A673 (cell line): Measurements from ENCODE around the gene ABCF1. TPM values are rescaled to one million over a fixed set of nuclear protein-coding genes. Genes with fewer than 3 reads are reported as not detected.

Experiments used
- BruUV-seq: library from RNA; stranded (reverse); fragments of 400-500 nt; replicated peaks from 2 replicates; lab custom pipeline; 2021; lab: Mats Ljungman, UMichigan
- CTCF ChIA-PET: fragments of 300-600 bp; sonication (Branson Sonifier 250); formaldehyde crosslinking; loops from one replicate; lab custom pipeline; 2022; ENCODE audit warnings: antibody characterized with exemption; lab: Charles Lee
- POLR2A ChIA-PET: fragments of 300-600 bp; sonication (Branson Sonifier 250); formaldehyde crosslinking; loops from one replicate; lab custom pipeline; 2022; ENCODE audit warnings: antibody characterized with exemption; ENCODE audit not compliant: low non-redundant PET; lab: Charles Lee
- DNase-seq: peaks from one replicate; pipeline ENCODE4 v3.0.0-alpha.2; 2015; ENCODE audit warnings: low spot score
- H3K27ac ChIP-seq: fragments of 200-600 bp; sonication (generic); 2 replicates; pipeline ENCODE4 v1.5.1; 2016; ENCODE audit warnings: mixed run types, low read depth, mild to moderate bottlenecking, mixed read lengths, antibody characterized with exemption, low read length; ENCODE audit not compliant: poor library complexity, severe bottlenecking
- H3K27me3 ChIP-seq: fragments of 200-600 bp; sonication (generic); replicated peaks from 2 replicates; pipeline ENCODE4 v1.6.1; 2017; ENCODE audit warnings: mixed run types, low read depth, mild to moderate bottlenecking, mixed read lengths, antibody characterized with exemption, low read length; ENCODE audit not compliant: insufficient read depth, poor library complexity
- H3K36me3 ChIP-seq: fragments of 200-600 bp; sonication (generic); 2 replicates; pipeline ENCODE4 v1.6.1; 2016; ENCODE audit warnings: mixed run types, mild to moderate bottlenecking, mixed read lengths, antibody characterized with exemption, low read length; ENCODE audit not compliant: insufficient read depth, poor library complexity, severe bottlenecking
- H3K4me1 ChIP-seq: fragments of 200-600 bp; sonication (generic); 2 replicates; pipeline ENCODE4 v1.6.1; 2017; ENCODE audit warnings: mixed run types, mild to moderate bottlenecking, mixed read lengths, antibody characterized with exemption, low read length; ENCODE audit not compliant: insufficient read depth, poor library complexity, severe bottlenecking
- H3K4me3 ChIP-seq: fragments of 200-600 bp; sonication (generic); 2 replicates; pipeline ENCODE4 v1.5.1; 2016; ENCODE audit warnings: low read depth, mixed run types, mild to moderate bottlenecking, mixed read lengths, low read length; ENCODE audit not compliant: poor library complexity, severe bottlenecking
- H3K9me3 ChIP-seq: fragments of 200-600 bp; sonication (generic); 2 replicates; pipeline ENCODE4 v1.6.1; 2016; ENCODE audit warnings: mixed run types, low read depth, mild to moderate bottlenecking, mixed read lengths, antibody characterized with exemption, low read length; ENCODE audit not compliant: poor library complexity, severe bottlenecking
- EZH2 ChIP-seq: fragments of 200-600 bp; sonication (generic); IDR thresholded peaks from 2 replicates; pipeline ENCODE4 v1.6.1; 2017; ENCODE audit warnings: borderline replicate concordance, low read depth, mild to moderate bottlenecking, mixed read lengths, antibody characterized with exemption, low read length; ENCODE audit not compliant: poor library complexity, severe bottlenecking
- intact Hi-C: fragments of 100-400 bp; cut with micrococcal nuclease; formaldehyde crosslinking; loops from one replicate; pipeline ENCODE4 v1.10.0; 2022; ENCODE audit not compliant: unreplicated experiment
- total RNA-seq: library from RNA; stranded (reverse); gene quantifications from 2 replicates; pipeline ENCODE4 v1.2.3, GENCODE V29; 2021
- TF ChIP-seq, protein P1 (sequence below): fragments of 300-800, 200-600 bp; sonication (generic); conservative IDR thresholded peaks from 2 replicates; pipeline ENCODE4 v1.5.1; 2017; ENCODE audit warnings: low read depth, mild to moderate bottlenecking, antibody characterized with exemption, low read length, moderate library complexity, mixed read lengths

ABCF1 gene
- total RNA-seq, 1 experiment from 2014 or later, result 119 TPM

DNA sequence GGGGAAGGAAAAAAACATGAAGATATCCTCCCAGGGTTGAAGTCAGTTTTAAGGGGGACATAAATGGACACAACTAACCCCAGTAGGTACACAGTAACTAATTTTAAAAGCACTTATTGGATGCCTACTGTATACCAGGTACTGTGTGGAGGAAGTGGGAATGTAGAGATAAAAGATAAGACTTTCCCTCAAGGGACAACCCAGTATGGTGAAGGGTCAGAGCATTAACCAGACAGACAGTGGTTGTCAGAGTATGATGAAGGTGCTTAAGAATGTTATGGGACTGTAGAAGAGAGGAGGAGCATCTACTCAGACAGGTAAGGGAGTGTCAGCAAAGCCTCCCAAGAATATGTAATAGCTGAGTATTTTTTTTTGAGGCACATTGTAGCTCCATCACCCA, 906 bp downstream of the ABCF1 start:
- no peak for TF ChIP-seq EZH2
- TF ChIP-seq, protein P1, sequence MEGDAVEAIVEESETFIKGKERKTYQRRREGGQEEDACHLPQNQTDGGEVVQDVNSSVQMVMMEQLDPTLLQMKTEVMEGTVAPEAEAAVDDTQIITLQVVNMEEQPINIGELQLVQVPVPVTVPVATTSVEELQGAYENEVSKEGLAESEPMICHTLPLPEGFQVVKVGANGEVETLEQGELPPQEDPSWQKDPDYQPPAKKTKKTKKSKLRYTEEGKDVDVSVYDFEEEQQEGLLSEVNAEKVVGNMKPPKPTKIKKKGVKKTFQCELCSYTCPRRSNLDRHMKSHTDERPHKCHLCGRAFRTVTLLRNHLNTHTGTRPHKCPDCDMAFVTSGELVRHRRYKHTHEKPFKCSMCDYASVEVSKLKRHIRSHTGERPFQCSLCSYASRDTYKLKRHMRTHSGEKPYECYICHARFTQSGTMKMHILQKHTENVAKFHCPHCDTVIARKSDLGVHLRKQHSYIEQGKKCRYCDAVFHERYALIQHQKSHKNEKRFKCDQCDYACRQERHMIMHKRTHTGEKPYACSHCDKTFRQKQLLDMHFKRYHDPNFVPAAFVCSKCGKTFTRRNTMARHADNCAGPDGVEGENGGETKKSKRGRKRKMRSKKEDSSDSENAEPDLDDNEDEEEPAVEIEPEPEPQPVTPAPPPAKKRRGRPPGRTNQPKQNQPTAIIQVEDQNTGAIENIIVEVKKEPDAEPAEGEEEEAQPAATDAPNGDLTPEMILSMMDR, result no peak
- peak overlapping the region; percentile 88 for H3K27ac ChIP-seq

DNA sequence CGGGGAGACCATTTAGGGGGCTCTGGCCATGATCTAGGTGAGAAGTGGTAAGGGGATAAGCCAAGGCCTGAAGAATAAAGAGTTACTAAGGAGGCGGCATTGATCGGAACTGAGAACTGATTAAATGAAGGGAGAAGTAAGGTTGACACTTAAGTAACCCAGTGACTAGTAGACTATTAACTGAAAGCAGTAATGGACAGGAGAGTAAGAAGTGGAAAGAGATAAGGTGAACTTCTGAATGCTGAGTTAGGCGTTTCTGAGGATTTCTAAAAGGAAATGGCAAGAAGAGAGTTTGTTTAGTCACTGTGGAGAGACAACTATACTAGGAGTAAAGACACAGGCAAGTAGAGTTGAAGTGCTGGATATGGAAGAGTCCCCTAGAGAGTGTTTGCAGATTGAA, 1.9 kb downstream of the ABCF1 start:
- no peak for DNase-seq
- H3K27me3 ChIP-seq, result no peaks in the 10 kb centered on the region
- peak overlapping the region; percentile 32 for H3K27ac ChIP-seq
- peaks cover 32% of the 10 kb centered on the region for H3K4me1 ChIP-seq
- CTCF ChIA-PET, result interaction anchor here (0.8 kb wide), 1 partner anchor 91 kb away, joined by 4 read pairs; no protein-coding TSS in a partner anchor
- peak overlapping the region; percentile 10 for H3K4me3 ChIP-seq
- TF ChIP-seq, protein P1, result no peak
- TF ChIP-seq EZH2, result no peak
- POLR2A ChIA-PET, result no interaction called here
- no peaks in the 10 kb centered on the region for H3K9me3 ChIP-seq
- H3K36me3 ChIP-seq, result peaks cover 24% of the 10 kb centered on the region
- intact Hi-C loops, result no loop called here
- no TSS peak for BruUV-seq

More for the DNA sequence above, 906 bp downstream of the ABCF1 start:
- BruUV-seq, result no TSS peak
- intact Hi-C loops, result no loop called here
- ChIA-PET CTCF (no interaction called here), POLR2A (no interaction called here)
- H3K27me3 ChIP-seq, result no peaks in the 10 kb centered on the region
- H3K4me1 ChIP-seq, result peaks cover 32% of the 10 kb centered on the region
- H3K9me3 ChIP-seq, result no peaks in the 10 kb centered on the region
- peaks cover 14% of the 10 kb centered on the region for H3K36me3 ChIP-seq
- peak overlapping the region; percentile 65 for H3K4me3 ChIP-seq
- DNase-seq, result no peak

DNA sequence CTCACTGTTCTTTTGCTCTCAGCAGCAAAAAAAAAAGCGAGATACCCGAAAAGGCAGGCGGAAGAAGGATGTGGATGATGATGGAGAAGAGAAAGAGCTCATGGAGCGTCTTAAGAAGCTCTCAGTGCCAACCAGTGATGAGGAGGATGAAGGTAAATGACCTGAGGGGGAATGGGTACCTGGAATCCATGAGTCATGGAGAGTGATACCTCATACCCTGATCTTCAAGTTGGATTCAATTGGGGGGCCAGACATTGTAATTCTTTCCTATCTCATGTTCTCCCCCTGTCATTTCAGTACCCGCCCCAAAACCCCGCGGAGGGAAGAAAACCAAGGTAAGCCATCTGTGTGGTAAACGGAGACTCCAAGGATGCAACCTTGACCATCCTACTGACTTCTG, 6.8 kb downstream of the ABCF1 start:
- DNase-seq, result no peak
- no TSS peak for BruUV-seq
- intact Hi-C loops, result no loop called here

More for the DNA sequence above, 6.8 kb downstream of the ABCF1 start:
- Histone ChIP-seq H3K36me3 (peaks cover 72% of the 10 kb centered on the region), H3K4me3 (no peak overlapping the region), H3K4me1 (peaks cover 15% of the 10 kb centered on the region), H3K27me3 (no peaks in the 10 kb centered on the region), H3K27ac (no peak overlapping the region), H3K9me3 (no peaks in the 10 kb centered on the region)
- CTCF ChIA-PET, result no interaction called here
- POLR2A ChIA-PET, result no interaction called here
- no peak for TF ChIP-seq EZH2
- TF ChIP-seq, protein P1, result no peak
